Limb (tissue), 2 donors: ENCODE measurements around the gene MCHR1.
"Not testable (repeated sequence)": the region's sequence is repeated elsewhere in the genome, so short reads cannot be mapped to it uniquely, and the experiment has no call there.

Source experiments
- DNase-seq, 2 donors: peaks; one replicate each; pipeline ENCODE4 v3.0.0-alpha.2; 2016; ENCODE audit errors: extremely low spot score in 2 of 2

MCHR1 gene

DNA sequence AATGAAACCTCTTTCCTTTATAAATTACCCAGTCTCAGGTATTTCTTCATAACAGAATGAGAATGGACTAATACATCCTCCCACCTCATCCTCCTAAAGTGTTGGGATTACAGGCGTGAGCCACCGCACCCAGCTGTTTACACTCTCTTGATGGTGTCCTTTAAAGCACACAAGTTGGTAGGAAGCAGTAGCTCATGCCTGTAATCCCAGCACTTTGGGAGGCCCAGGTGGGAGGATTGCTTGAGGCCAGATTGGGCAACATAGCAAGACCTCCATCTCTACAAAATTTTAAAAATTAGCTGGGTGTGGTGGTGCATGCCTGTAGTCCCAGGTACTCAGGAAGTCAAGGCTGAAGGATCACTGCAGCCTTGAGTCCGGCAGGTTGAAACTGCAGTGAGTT lies 23.3 kb upstream of the MCHR1 start:
- not testable (repeated sequence) for DNase-seq

GRCh38 chr22:40656651-40657050 lies 22.6 kb upstream of the MCHR1 start:
- not testable (repeated sequence) for DNase-seq

DNA sequence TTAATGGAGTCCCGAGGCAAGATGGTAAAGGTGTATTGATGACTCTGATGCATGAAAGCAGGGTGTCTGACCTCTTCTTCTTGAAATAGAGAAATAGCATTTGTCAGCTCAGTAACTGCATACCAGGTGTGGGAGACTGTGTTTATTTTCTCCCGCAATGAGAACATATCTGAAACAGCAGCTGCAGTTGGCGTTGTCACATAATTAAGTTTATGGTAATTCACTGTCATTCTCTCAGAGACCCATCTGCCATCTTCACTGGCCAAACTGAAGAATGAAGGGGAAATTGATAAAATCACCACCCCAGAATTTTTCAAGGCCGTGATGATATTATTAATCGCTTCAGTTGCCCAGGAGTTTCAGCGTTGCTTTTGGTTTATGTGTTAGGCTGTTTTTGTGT lies 20.1 kb upstream of the MCHR1 start:
- DNase-seq: no peak

- DNase-seq: no peak
Measured at GRCh38 chr22:40660730-40661129, 18.6 kb upstream of the MCHR1 start.

- no peak for DNase-seq
Measured at GRCh38 chr22:40661671-40662070, 17.6 kb upstream of the MCHR1 start.

DNA sequence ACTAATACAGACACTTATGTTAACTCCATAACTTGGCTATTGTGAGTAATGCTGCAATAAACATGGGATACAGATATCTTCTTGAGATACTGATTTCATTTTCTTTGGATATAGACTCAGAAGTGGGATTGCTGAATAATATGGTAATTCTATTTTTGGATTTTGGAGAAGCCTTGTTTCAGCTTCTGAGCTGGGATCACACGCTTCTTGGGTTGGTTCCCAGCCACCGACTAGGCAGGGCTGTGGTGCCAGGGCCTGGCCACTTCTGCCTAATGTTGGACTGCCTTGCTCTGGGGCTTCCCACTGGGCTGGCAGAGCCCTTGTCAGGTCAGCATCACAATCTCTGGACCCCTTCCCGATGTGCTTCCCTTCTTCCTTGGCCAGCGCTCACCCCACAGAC lies 14.0 kb upstream of the MCHR1 start:
- no peak for DNase-seq

GRCh38 chr22:40666151-40666848 lies 13.0 kb upstream of the MCHR1 start:
- no peak for DNase-seq

GRCh38 chr22:40668611-40669411 lies 10.5 kb upstream of the MCHR1 start:
- DNase-seq: no peak

DNA sequence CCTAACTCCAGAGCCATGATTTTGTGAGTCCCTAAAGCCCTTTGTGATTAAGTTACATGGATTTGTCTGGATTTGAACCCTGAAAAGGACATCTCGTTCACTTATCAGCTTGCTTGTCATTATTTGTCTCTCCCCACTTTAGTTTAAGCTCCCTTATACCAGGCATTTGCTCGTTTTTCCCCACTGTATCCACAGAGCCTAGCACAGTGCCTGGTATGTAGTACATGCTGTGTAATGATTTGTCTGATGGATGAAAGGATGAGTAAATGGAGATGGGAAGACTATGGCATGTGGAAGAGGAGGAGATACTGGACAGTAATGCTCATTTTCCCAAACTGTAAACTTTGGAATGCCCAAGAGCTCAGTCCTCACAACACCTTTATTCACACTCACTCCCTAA lies 9.2 kb upstream of the MCHR1 start:
- DNase-seq: no peak

- no peak for DNase-seq
Measured at GRCh38 chr22:40671369-40671768, 7.9 kb upstream of the MCHR1 start.

- no peak for DNase-seq
Measured at GRCh38 chr22:40671796-40672360, 7.4 kb upstream of the MCHR1 start.

DNA sequence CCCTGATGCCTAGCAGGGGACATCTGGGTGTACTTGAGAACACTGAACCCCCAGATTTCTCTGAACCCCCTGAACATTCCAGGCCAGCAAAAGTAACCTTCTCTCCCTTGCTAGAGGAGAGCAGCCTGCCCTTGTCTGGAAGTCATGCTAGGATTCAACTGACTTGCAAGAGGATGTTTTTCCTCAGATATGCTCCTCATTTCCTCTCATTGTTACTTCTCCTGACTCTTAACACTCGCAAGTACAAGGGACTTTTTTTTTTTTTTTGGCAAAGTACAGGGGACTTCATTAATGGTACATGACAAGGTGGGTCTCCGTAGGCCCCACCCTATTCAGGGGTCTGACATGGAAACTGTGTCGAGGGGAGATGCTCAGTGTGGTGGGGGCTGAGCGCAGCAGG lies 6.3 kb upstream of the MCHR1 start:
- DNase-seq: no peak

DNA sequence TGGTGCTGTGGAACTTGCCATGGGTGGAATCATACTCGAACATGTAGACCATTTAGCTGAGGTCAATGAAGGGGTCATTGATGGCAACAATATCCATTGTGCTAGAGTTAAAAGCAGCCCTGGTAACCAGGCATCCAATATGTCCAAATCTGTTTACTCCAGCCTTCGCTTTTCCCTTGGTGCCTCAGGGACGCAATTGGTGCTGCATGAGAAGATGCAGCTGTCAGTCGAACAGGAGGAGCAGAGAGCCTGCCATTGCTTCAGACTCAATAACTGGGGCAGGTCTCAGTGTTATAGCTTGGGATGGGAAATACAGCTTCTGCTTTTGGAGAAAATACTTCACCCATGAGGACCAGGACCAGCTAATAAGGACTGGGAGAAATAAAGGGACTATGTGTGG lies 5.0 kb upstream of the MCHR1 start:
- DNase-seq: no peak

GRCh38 chr22:40676166-40676565 lies 3.1 kb upstream of the MCHR1 start:
- DNase-seq: not testable (repeated sequence)

- DNase-seq: no peak
Measured at GRCh38 chr22:40676644-40677043, 2.6 kb upstream of the MCHR1 start.

DNA sequence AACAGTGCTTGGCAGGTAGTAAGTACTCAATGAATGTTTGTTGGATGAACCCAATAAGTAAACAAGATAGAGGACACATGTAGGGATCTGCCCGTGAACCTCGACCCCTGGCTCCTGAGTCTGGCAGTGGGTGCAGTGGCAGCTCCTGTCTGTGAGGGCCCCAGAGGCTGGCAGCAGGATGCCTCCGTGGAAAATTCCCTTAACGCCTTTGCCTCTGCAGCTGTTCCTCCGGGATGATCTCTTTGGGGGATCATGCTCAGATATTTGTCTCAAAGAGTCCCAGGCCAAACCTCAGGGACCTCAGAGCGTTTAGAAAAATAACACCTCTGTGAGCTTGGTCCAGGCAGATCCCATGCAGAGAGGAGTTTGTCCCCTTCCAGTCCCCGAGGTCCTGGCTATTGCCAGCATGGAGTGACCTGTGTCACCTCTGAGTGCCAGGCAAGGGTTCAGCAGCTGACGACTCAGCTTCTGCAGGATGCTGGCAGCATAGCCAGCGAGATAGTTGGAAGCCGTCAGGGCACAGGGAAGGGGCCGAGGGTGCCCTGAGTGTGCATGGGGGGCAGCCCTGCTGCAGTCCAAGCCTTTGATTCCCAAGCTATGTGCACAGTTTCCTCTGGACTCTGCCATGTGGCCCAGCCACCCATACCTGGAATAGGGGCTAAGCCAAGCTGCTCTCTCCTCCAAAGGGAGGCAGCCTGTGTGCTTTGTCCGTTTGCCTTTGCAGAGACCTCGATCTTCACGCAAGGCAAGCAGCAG lies 613 bp upstream of the MCHR1 start:
- peak in 1 of 2 donors; percentile 32 for DNase-seq

DNA sequence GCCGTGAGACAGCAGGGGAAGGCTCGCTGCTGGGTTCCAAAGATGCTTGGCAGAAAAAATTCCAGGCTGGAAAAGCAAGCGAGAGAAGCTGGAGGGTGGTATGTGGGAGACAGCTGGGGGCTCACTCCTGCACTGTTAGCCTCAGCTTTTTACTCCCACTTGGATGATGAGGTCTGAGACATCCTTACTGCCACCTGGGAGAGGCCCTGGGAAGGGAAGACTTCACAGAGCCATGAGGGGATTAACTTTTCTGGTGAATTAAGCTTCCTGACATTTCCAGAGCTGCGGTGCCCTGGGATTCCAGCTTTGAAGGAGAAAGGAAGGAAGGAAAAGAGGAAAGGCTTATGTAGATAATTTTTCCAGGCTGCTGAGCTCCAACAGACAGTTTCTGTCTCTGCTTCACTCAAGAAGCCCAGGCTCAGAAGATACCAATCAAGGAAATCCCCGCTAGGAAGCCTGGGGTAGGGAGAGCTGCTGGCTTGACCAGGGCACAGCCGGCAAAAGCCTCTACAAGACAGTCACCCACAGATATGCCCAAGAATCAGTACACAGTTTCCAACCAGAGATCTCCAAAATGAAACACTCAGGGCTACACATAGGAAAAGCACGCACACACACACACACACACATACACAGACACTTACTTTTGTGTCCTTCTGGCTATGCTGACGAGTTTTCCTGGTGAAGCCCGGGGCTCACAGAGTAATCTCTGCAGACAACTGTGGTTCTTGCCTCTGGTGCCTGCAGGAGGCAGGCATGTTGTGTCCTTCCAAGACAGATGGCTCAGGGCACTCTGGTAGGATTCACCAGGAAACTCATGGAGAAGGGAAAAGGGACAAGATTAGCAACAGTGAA lies 907 bp downstream of the MCHR1 start:
- DNase-seq: peak in 1 of 2 donors; percentile 38

GRCh38 chr22:40680819-40681183 lies 1.5 kb downstream of the MCHR1 start:
- no peak for DNase-seq

GRCh38 chr22:40681451-40681850 lies 2.2 kb downstream of the MCHR1 start:
- DNase-seq: no peak

DNA sequence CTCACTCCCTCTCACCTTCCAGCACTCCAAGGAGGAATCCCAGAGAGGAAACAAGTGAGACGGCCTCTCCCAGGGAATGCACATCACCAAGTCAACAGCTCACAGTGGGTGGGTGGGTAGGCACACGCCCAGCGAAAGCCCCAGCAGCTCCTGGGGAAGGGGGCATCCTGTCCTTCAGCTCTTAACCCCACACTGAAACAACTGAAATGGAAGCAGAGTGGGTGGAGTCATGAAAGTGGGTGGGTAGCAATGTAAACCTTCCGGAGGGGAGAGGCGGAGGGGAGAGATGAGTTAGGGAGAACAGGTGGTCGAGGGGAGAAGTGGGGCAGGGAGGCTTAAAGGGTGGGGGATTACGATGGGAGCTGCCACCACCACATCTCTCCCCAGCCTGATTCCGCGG lies 5.4 kb downstream of the MCHR1 start:
- DNase-seq: no peak

DNA sequence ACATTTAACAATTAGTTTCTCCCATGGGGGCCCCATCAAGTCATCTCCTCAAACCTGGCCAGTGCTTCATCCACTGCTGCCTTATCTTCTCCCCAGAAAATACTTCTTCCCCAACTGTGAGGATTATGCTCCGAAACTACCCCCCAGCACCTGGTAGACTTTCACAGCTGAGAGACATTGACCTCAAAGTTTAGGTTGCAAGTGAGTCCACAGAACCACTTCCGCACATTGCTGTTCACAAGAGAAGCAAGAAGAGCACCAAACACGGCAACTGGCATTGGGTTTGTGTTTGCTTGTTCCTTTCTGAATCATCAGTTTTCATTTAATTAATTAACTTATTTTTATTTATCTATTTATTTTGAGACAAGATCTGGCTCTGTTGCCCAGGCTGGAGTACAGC lies 6.1 kb downstream of the MCHR1 start:
- DNase-seq: no peak
